Endodermal cell (in vitro differentiated cells): Measurements from ENCODE around the gene TMEM119. TPM values are rescaled to one million over a fixed set of nuclear protein-coding genes. Genes with fewer than 3 reads are reported as not detected.

Experiments used
- DNase-seq: peaks from one replicate; pipeline ENCODE4 v3.0.0-alpha.2; 2017
- H3K27ac ChIP-seq: 2 replicates; pipeline ENCODE4 v1.5.1; 2013; ENCODE audit warnings: mild to moderate bottlenecking, low read depth, low read length, moderate library complexity
- H3K27me3 ChIP-seq: 2 replicates; pipeline ENCODE4 v1.6.1; 2013; ENCODE audit warnings: mild to moderate bottlenecking, low read length, moderate library complexity; ENCODE audit not compliant: insufficient read depth, control insufficient read depth, poor library complexity, severe bottlenecking
- H3K36me3 ChIP-seq: 2 replicates; pipeline ENCODE4 v1.7.0; 2013; ENCODE audit warnings: mild to moderate bottlenecking, low read length, moderate library complexity; ENCODE audit not compliant: control insufficient read depth, insufficient read depth
- H3K4me1 ChIP-seq: one replicate; pipeline ENCODE4 v1.7.0; 2013; ENCODE audit warnings: low read length; ENCODE audit not compliant: control insufficient read depth, insufficient read depth
- H3K4me3 ChIP-seq: 2 replicates; pipeline ENCODE4 v1.5.1; 2013; ENCODE audit warnings: mild to moderate bottlenecking, low read length, moderate library complexity
- H3K9ac ChIP-seq: 2 replicates; pipeline ENCODE4 v1.6.1; 2013; ENCODE audit warnings: mild to moderate bottlenecking, low read length, moderate library complexity; ENCODE audit not compliant: poor library complexity, severe bottlenecking; ENCODE audit errors: extremely low read depth
- H3K9me3 ChIP-seq: 2 replicates; pipeline ENCODE4 v1.6.1; 2013; ENCODE audit warnings: mild to moderate bottlenecking, low read length, moderate library complexity; ENCODE audit not compliant: control insufficient read depth
- H3K27ac Mint-ChIP-seq: 2 replicates; pipeline ENCODE4 v1.8.0; 2020; ENCODE audit warnings: mixed read lengths
- H3K27me3 Mint-ChIP-seq: 2 replicates; pipeline ENCODE4 v1.8.0; 2021; ENCODE audit warnings: mild to moderate bottlenecking, mixed read lengths; ENCODE audit not compliant: insufficient read depth
- H3K36me3 Mint-ChIP-seq: 2 replicates; pipeline ENCODE4 v1.8.0; 2020; ENCODE audit warnings: low read depth, mixed read lengths
- H3K4me1 Mint-ChIP-seq: 2 replicates; pipeline ENCODE4 v1.8.0; 2020; ENCODE audit warnings: mixed read lengths
- H3K4me3 Mint-ChIP-seq: 2 replicates; pipeline ENCODE4 v1.8.0; 2020; ENCODE audit warnings: mild to moderate bottlenecking, moderate library complexity, mixed read lengths
- H3K9me3 Mint-ChIP-seq: 2 replicates; pipeline ENCODE4 v1.8.0; 2020; ENCODE audit warnings: mild to moderate bottlenecking, mixed read lengths
- CTCF ChIP-seq: fragments of 200-600 bp; sonication (generic); conservative IDR thresholded peaks from 2 replicates; pipeline ENCODE4 v1.5.0; 2021; ENCODE audit warnings: antibody characterized with exemption, mild to moderate bottlenecking
- WGBS, 2 experiments: methylation state at CpG; one replicate each; pipeline versions ENCODE4 v1.1.5 to v1.1.7; 2013; ENCODE audit warnings: missing lambda C conversion rate in 2 of 2, mixed read lengths in 1 of 2; ENCODE audit not compliant: insufficient coverage in 1 of 2, insufficient read length in 1 of 2; 5-methylcytosine and 5-hydroxymethylcytosine counted together
- total RNA-seq, 2 donors: library from RNA; stranded (reverse); fragmentation: NEBNext Ultra II Directional in 1 of 2; extraction: Animal tissue kit (Norgen Biotek cat#: 25700) in 1 of 2; gene quantifications; 2 replicates in 1 of 2; 3 replicates in 1 of 2; pipeline ENCODE4 v1.2.1, GENCODE V29; 2021

Gene TMEM119
- total RNA-seq, 2 donors from 2014 or later, result 0.11 to 0.15 TPM

- H3K4me3 Mint-ChIP-seq, result no peak overlapping the region
- H3K27ac Mint-ChIP-seq, result peak overlapping the region; percentile 74
Measured at GRCh38 chr12:108589028-108589839, 8.7 kb downstream of the TMEM119 start.

DNA sequence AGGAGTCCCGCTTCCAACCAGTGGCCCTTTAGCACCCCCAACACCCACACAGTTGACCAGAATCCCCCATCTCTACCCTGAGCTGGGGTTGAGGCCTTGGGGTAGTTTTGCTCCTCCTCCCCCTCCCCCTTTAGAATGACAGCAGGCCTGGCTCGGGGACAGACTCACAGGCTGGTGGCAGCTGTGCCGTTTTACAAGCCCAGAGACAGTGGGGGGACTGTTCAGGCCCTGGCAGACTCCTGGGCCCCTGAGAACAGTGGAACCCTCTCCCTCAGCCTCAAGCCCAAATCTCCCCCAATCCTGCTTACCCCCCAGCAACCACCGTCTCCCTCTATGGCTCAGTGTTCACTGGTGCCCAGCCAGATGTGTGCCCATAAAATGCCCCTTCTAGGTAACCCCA lies 10.1 kb downstream of the TMEM119 start:
- H3K27ac Mint-ChIP-seq, result no peak overlapping the region
- no peaks in the 10 kb centered on the region for H3K4me1 ChIP-seq
- no peaks in the 10 kb centered on the region for H3K36me3 Mint-ChIP-seq
- H3K9me3 Mint-ChIP-seq, result no peaks in the 10 kb centered on the region
- H3K9me3 ChIP-seq, result no peaks in the 10 kb centered on the region
- WGBS, 2 experiments, result 89 to 100% methylated on average over 1 to 4 of the region's 4 CpGs
- H3K36me3 ChIP-seq, result no peaks in the 10 kb centered on the region
- no peak for TF ChIP-seq CTCF
- H3K27ac ChIP-seq, result no peak overlapping the region
- H3K27me3 ChIP-seq, result no peaks in the 10 kb centered on the region
- H3K9ac ChIP-seq, result no peak overlapping the region
- H3K4me3 Mint-ChIP-seq, result no peak overlapping the region
- H3K27me3 Mint-ChIP-seq, result no peaks in the 10 kb centered on the region
- DNase-seq, result no peak
- H3K4me3 ChIP-seq, result no peak overlapping the region
- H3K4me1 Mint-ChIP-seq, result peaks cover 3% of the 10 kb centered on the region

More at GRCh38 chr12:108589028-108589839, 8.7 kb downstream of the TMEM119 start:
- TF ChIP-seq CTCF, result no peak
- H3K27me3 ChIP-seq, result no peaks in the 10 kb centered on the region
- H3K9ac ChIP-seq, result no peak overlapping the region
- no peaks in the 10 kb centered on the region for H3K27me3 Mint-ChIP-seq
- H3K36me3 ChIP-seq, result no peaks in the 10 kb centered on the region
- no peaks in the 10 kb centered on the region for H3K36me3 Mint-ChIP-seq
- peaks cover 3% of the 10 kb centered on the region for H3K4me1 Mint-ChIP-seq
- no peak overlapping the region for H3K27ac ChIP-seq
- H3K4me3 ChIP-seq, result no peak overlapping the region
- H3K4me1 ChIP-seq, result no peaks in the 10 kb centered on the region
- H3K9me3 ChIP-seq, result no peaks in the 10 kb centered on the region
- DNase-seq, result peak; percentile 78
- 46 to 64% methylated on average over 6 to 15 of the region's 15 CpGs for WGBS, 2 experiments
- no peaks in the 10 kb centered on the region for H3K9me3 Mint-ChIP-seq

- H3K27me3 Mint-ChIP-seq, result no peaks in the 10 kb centered on the region
- no peak overlapping the region for H3K4me3 Mint-ChIP-seq
- no peak for TF ChIP-seq CTCF
- Histone ChIP-seq H3K9ac (no peak overlapping the region), H3K9me3 (no peaks in the 10 kb centered on the region), H3K36me3 (no peaks in the 10 kb centered on the region), H3K27ac (no peak overlapping the region), H3K27me3 (no peaks in the 10 kb centered on the region), H3K4me3 (no peak overlapping the region), H3K4me1 (no peaks in the 10 kb centered on the region)
- no peaks in the 10 kb centered on the region for H3K36me3 Mint-ChIP-seq
- WGBS, 2 experiments, result 89 to 91% methylated on average over 8 to 11 of the region's 11 CpGs
- no peak for DNase-seq
- no peak overlapping the region for H3K27ac Mint-ChIP-seq
- no peaks in the 10 kb centered on the region for H3K9me3 Mint-ChIP-seq
- H3K4me1 Mint-ChIP-seq, result peaks cover 3% of the 10 kb centered on the region
Measured at GRCh38 chr12:108586306-108586705, 11.6 kb downstream of the TMEM119 start.
